GM19438 (cell line): ENCODE data around the gene ANGEL2.
"Not testable (repeated sequence)": the region's sequence is repeated elsewhere in the genome, so short reads cannot be mapped to it uniquely, and the experiment has no call there.

Experiments used
- ATAC-seq: cut with Tn5 transposase; IDR thresholded peaks from one replicate; pipeline ENCODE4 v1.9.1; 2021; ENCODE audit warnings: low read depth; ENCODE audit not compliant: unreplicated experiment

Gene ANGEL2

GRCh38 chr1:212977781-212978645 is 37.7 kb downstream of the ANGEL2 start:
- ATAC-seq: no peak

- no peak for ATAC-seq
Measured at GRCh38 chr1:212976586-212976985, 39.1 kb downstream of the ANGEL2 start.

DNA sequence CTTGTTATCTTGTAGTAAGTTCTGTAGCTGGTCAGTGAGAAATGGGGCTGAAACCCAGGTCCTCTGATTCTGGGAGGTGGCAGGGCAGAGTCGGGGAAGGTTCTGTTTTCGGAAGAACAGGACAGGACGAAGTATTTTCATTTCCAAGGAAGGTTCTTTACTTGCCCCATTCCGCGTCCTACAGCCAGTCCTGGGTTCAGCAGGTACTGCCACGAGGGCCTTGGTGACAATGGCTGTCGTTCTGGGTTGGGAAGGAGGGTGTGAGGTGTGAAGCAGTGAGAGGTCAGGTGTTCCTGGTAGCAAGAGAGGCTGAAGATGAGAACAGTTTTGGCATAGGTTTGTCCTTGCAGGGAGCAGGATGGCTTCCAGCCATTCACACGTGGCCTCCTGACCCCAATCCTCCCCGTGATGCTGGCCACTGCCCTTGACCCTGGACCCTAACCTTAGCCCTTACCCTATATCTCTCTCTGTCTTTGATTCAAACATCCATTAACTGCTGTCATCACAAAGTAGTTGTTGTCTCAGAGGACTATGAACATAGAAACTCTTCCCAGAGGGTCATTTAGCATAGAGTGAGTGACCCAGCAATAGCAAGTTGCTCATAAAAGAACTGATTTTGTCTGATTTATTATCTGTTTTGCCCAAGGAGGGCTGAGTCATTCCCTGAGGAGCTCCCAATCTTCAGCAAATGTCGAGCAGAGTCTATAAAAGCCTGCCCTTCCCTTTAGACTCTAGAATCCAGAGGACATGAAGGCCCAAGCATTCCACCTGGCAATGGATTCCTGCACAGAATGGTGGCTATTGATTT is 40.4 kb downstream of the ANGEL2 start:
- ATAC-seq: no peak

DNA sequence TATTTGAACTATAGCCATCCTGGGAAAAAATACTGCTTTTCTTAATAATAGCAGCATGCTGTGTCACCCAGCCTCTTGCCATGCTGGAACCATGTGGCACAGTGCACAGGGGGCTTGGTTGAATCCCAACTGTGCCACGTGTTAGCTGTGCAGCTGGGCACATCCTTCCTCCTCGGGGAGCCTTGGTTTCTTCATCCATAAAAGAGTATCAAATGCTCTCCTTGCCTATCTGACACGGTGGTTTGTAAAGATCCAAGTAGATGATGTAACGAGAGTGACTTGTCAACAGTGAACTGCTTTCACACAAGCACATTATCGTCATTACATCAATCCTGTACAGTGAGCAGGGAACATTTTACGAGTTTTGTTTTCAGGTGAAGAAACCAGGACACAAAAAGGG is 41.0 kb downstream of the ANGEL2 start:
- ATAC-seq: no peak

DNA sequence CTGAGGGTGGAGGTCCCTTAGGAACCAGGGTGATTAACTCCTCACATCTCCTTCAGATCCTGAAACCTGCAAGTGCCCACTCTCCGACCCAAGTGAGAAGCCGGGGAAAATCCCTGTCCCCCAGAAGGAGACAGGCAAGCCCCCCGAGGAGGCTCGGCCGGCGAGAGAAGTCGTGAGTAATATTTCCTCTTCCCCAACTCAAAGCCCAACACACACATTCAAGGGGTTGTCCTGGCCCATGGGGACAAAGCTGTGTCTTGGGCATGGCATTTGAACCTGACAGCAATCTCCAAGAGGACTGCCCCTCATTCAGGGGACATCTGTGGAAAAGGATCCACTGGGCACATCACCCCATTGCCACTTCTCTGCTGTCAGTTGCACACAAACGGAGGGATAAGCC is 41.8 kb downstream of the ANGEL2 start:
- no peak for ATAC-seq

DNA sequence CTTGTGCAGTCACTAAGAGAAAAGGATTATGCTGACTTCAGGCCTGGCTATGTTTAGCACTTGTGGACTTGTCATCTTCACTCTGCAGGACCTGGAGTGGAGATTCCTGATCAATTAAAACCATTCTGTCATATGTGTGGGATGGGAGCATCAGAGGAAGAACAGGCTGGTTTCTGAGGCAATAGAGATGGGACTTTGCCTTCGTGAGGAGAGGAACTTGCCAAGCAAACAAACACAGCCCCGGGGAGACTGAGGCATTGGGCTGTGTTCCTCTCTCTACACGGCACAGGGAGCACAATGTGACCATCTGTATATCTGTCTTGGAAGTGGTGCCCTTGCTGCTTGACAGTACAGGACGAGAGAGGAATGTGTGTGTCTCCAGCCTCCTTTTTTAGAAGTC is 42.2 kb downstream of the ANGEL2 start:
- no peak for ATAC-seq

DNA sequence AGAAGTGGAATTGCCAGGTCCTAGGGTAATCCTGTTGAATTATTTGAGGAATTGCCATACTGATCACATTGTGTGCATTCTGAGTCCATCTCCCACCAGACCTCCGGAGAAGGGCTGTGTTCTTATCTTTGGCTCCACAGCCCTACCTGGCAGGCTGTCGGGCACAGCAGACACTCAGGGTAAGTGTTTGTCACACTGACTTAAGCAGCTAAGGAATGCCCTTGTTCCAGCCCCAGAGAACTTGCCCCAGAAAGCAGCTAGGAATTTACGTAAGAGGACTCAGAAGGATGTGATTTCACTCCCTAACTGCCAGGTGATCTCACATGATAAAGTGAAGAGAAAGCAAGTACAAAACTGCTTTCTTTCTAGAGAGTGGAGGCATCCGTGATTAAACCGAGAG is 44.4 kb downstream of the ANGEL2 start:
- no peak for ATAC-seq

DNA sequence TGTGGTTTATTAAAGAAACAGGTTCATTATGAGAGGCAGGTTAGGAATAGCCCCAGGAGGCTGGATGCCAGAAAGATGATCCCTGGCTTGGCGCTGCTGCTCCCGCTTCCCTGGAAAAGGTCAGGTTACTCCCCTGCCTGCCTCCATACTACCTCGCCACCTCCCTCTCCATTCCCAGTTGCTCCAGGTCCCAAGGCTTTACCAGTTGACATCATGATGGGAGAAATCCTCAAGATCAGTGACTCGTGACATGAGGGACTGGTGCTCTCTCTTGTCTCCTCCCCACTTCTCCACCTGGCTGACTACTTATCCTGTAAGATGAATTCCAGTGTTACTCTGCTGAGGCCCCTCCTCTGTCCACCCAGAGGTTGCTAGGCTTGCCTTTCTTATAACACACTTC is 45.6 kb downstream of the ANGEL2 start:
- no peak for ATAC-seq

- ATAC-seq: peak; percentile 71
Measured at GRCh38 chr1:212968368-212968863, 47.3 kb downstream of the ANGEL2 start.

GRCh38 chr1:212967801-212968200 is 47.9 kb downstream of the ANGEL2 start:
- no peak for ATAC-seq

DNA sequence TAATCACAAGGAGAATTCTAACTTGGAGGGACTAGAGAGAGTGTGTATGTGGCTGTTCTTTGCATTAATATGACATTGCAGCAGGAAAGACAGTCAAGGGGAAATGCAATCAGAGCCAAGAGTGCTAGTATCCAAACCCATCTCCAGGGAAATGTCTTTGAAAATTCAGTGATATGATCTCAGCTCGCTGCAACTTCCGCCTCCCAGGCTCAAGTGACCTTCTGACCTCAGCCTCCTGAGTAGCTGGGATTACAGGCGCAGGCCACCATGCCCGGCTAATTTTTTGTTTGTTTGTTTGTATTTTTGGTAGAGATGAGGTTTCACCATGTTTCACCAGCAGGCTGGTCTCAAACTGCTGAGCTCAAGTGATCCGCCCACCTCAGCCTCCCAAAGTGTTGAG is 49.1 kb downstream of the ANGEL2 start:
- no peak for ATAC-seq

- not testable (repeated sequence) for ATAC-seq
Measured at GRCh38 chr1:212964993-212965392, 50.7 kb downstream of the ANGEL2 start.

DNA sequence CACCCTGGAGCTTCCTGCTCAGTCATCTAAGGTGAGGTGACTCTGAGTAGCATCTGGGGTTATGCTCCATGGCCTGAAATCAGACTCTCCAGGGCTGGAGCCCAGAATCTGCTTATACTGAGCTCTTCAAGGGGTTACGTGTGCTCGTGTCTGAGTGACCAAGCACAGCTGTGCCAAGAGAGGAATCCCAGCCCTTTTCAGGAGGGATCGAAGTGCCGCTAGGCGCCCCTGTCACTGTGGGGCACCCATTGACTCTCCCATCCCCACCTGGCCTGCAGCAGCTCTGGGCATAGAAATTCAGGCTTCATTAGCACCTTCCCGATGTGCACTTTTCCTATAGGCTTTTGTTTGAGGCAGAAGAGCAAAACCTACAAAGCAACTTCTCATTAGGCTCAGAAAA is 51.6 kb downstream of the ANGEL2 start:
- no peak for ATAC-seq

DNA sequence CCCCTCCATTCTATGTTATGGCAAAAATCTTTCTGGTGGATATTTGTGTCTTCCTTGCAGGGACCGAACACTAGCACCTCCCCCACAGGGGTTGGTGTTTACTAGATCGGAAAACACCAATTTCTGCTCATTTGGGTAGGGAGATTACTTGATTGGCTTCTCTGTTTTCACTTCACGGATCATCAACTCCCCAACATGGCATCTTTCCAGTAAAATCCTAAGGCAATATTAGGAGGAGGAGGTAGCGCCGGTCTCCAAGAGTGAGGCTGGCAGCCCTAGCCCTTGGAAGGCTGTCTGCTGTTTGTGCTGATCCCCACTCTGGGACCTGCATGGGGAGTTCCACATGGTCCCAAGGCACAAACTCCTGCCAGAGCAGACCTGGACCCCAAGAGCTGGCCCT is 53.2 kb downstream of the ANGEL2 start:
- ATAC-seq: no peak

DNA sequence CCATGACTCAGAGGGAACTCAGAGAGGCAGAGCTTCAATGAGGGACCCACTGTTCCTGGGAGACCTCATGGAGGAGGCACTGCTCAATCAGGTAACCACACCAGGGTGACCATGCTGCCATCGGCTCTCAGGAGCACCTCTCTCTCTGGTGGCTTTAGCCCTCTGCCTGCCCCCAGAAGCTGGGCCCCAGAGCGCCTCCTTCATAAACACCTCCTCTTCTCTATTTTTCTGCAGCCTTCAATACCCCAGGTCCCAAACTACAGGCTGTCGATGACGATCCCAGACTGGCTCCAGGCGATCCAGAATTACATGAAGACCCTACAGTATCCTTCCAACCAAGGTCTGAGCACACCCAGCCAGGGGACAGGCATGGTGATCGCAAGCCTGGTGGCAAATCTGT is 54.7 kb downstream of the ANGEL2 start:
- no peak for ATAC-seq

DNA sequence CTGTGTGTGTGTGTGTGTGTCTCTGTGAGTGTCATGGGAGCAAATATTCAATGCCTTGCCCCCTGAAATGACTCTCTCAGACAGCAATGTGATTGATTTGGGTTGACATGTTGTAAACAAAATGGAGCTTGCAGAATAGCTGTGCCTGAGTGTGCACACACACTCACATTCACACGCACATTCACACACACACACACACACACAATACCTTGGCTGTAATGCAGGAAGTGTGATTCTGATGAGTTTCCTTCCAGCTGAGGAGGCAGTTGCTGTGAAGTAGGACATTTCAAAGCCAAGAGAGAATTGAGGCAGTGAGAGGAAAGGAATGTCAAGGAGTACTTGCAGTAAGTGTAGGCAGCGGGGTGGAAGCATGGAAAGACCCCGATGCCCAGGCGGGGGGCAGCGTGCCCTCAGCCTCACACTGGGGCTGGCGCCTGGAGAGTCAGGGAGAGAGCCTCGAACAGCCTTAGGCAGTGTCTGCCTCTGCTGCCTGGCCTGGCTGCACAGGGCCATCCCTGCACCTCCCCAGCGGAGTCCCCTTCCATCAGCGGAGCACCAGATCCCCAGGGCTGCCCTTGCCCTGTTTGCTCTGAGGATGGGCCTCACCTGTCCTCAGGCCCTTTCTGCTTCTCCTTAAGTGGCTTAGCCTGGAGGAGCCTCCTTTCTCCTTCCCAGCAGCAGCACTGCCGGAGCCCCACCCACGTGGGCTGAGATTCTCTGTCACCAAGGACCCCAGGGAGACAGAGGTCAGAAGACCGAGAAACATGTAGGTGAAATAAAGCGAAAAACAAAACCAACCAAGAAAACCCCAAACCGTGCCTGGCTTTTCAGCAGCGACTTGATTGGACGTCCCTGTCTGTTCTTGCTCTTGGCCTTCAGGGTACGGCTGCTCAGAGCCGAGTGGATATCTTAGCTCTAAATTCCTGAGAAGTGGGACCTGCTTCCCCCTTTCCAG is 56.1 kb downstream of the ANGEL2 start:
- ATAC-seq: peak; percentile 76

DNA sequence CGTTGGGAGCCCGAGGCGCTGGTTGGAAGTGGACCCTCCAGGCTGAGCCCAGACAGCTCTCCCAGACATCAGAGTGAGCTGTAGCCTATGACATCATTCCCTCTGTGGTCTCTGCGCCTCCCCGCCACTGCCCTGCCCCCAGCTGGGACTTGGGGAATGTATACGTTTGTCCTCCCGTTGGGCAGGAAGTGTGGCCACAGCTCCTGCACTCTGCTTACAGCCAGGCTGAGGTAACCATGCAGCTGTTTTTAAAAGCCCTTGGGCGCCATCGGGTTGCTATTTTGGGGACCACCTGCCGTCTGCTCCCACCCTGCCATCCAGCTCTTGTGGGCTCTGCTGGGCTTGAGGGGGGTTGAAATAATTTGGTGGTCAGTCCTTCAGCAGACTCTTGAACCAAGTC is 57.5 kb downstream of the ANGEL2 start:
- ATAC-seq: no peak

- ATAC-seq: no peak
Measured at GRCh38 chr1:212957546-212957945, 58.1 kb downstream of the ANGEL2 start.

DNA sequence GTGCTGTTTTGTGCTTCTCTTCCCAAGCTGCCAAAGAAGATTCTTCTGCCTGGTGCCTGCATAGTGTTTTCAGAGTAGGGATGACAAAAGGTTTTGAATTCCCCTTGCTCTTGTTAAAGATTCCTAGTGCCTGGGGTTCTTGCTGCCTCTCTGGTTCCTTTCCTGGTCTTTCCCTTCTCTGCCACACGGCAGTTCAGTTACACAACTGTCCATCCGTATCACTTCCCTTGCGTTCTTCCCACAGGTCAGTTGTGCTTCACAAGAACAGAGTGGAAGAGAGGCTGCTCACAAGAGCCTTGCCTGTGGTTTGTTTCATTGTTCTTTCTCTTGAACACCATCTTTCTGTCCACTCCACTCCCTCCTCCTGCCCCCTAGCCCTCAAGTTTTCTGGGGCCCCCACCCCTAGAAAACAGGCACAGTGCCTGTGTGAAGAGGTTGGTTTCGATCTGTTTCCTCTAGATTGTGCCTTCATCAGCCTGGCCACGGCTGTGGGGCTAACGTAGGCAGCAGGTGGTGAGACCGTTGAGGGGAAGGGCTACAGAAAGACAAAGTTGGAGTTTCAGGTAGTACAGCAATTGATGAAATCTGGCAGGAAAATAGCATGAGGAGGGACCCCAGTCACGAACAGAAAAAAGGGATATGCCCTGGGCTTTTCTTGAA is 59.6 kb downstream of the ANGEL2 start:
- ATAC-seq: no peak

GRCh38 chr1:212955098-212955497 is 60.6 kb downstream of the ANGEL2 start:
- no peak for ATAC-seq
